ENCODE results near the gene SLC38A3.

DNA sequence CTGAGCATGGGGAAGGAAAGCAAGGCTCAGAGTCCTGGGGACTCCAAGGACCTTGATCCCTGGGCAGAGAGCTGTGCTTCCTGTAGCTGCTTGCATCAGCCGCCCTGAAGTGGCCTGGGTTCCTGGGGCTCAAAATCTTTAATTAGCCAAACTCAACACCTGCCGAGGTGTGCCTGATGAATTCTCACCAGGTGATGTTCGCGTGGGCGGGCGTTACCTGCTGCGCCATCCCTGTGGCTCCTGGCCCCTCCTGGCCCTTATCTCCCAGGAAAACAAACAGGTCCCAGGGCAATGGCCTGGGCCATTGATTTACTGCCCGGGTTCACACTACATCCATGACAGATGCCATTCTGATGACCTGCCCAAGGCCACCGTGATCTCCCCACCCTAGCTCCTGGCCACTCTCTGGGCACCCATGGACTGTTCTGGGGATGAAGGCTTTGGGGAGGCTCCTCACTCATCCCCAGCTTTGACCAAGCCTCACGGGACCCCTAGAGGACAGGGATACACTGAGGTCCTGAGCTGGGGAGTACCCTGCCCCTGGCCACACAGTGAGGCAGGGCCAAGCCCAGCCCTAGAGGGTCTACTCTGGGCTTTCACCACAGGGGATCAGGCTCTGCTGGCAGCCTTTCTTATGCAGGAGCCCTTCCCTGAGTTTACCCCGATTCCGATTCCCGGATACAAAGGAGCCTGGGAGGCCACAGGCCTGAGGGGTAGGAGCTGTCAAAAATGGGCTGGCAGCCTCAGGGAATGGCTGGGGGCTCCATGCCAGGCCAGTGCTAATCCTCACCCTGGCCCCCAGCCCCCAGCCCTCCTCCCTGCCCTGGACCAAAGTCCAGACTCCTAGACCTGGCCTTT lies 5.7 kb downstream of the SLC38A3 start:
- TF ChIP-seq, protein P1, sequence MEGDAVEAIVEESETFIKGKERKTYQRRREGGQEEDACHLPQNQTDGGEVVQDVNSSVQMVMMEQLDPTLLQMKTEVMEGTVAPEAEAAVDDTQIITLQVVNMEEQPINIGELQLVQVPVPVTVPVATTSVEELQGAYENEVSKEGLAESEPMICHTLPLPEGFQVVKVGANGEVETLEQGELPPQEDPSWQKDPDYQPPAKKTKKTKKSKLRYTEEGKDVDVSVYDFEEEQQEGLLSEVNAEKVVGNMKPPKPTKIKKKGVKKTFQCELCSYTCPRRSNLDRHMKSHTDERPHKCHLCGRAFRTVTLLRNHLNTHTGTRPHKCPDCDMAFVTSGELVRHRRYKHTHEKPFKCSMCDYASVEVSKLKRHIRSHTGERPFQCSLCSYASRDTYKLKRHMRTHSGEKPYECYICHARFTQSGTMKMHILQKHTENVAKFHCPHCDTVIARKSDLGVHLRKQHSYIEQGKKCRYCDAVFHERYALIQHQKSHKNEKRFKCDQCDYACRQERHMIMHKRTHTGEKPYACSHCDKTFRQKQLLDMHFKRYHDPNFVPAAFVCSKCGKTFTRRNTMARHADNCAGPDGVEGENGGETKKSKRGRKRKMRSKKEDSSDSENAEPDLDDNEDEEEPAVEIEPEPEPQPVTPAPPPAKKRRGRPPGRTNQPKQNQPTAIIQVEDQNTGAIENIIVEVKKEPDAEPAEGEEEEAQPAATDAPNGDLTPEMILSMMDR (IDR thresholded peaks at IDR 0.05), result no peak
- no peak for TF ChIP-seq POLR2A (IDR thresholded peaks at IDR 0.05)

Data from esophagus squamous epithelium (tissue), 4 donors.